H54 (cell line): ENCODE measurements around the gene PCNP.
A peak's percentile ranks its signal among the peaks of the same experiment; 100 is the strongest.
"Not testable (repeated sequence)": the region's sequence is repeated elsewhere in the genome, so short reads cannot be mapped to it uniquely, and the experiment has no call there.

Experiments used
- DNase-seq: peaks from one replicate; pipeline ENCODE4 v3.0.0; 2011; ENCODE audit warnings: low spot score, mixed read lengths; ENCODE audit not compliant: insufficient read length
- FAIRE-seq: peaks from 3 replicates; lab custom pipeline; 2011; peaks lifted over from hg19 to GRCh38; lab: Jason Lieb, UNC
- POLR2A ChIP-seq: IDR thresholded peaks from 2 replicates; pipeline ENCODE4 v1.6.1; 2011; ENCODE audit warnings: low read depth, mild to moderate bottlenecking, low read length

Gene PCNP

GRCh38 chr3:101632586-101632985 lies 58.6 kb downstream of the PCNP start:
- no peak for DNase-seq
- no peak for FAIRE-seq
- TF ChIP-seq POLR2A, result no peak

- FAIRE-seq (no peak), DNase-seq (no peak)
- no peak for TF ChIP-seq POLR2A
Observed at GRCh38 chr3:101633186-101633585, 59.2 kb downstream of the PCNP start.

GRCh38 chr3:101634591-101635196 lies 60.7 kb downstream of the PCNP start:
- no peak for DNase-seq
- no peak for TF ChIP-seq POLR2A
- FAIRE-seq, result no peak

GRCh38 chr3:101635345-101635744 lies 61.4 kb downstream of the PCNP start:
- FAIRE-seq, result no peak
- no peak for DNase-seq
- no peak for TF ChIP-seq POLR2A

- no peak for TF ChIP-seq POLR2A
- peak; percentile 86 for FAIRE-seq
- DNase-seq, result peak; percentile 34
Observed at GRCh38 chr3:101635954-101636798, 62.2 kb downstream of the PCNP start.

- DNase-seq (no peak), FAIRE-seq (no peak)
- TF ChIP-seq POLR2A, result no peak
Observed at GRCh38 chr3:101637451-101637850, 63.5 kb downstream of the PCNP start.

- no peak for DNase-seq
- TF ChIP-seq POLR2A, result no peak
- no peak for FAIRE-seq
Observed at GRCh38 chr3:101638261-101638745, 64.3 kb downstream of the PCNP start.

GRCh38 chr3:101639280-101639963 lies 65.4 kb downstream of the PCNP start:
- TF ChIP-seq POLR2A, result no peak
- FAIRE-seq (no peak), DNase-seq (no peak)

GRCh38 chr3:101640256-101640655 lies 66.3 kb downstream of the PCNP start:
- TF ChIP-seq POLR2A, result no peak
- DNase-seq, result no peak
- FAIRE-seq, result no peak

GRCh38 chr3:101641397-101642115 lies 67.6 kb downstream of the PCNP start:
- FAIRE-seq, DNase-seq: not testable (repeated sequence)

GRCh38 chr3:101642441-101642840 lies 68.5 kb downstream of the PCNP start:
- FAIRE-seq (no peak), DNase-seq (no peak)
- TF ChIP-seq POLR2A, result no peak

GRCh38 chr3:101643009-101643844 lies 69.2 kb downstream of the PCNP start:
- no peak for TF ChIP-seq POLR2A
- DNase-seq (no peak), FAIRE-seq (no peak)
